Measurements from ENCODE around the gene SLC4A1. TPM values are rescaled to one million over a fixed set of nuclear protein-coding genes. Genes with fewer than 3 reads are reported as not detected.

The SLC4A1 gene
- total RNA-seq, 1 experiment from 2014 or later = not detected

- H3K27ac ChIP-seq (ENCODE audit: low read length) = no peak overlapping the region
- TF ChIP-seq EZH2 (IDR thresholded peaks at IDR 0.05; ENCODE audit: low read length, unreplicated experiment) (no peak), EZH2phosphoT487 (IDR thresholded peaks at IDR 0.05; ENCODE audit: borderline replicate concordance, low read length) (no peak), CTCF (conservative IDR thresholded peaks at IDR 0.05; ENCODE audit: low read depth, low read length) (peak; percentile 51)
- ChIA-PET CTCF (no interaction called here), POLR2A (ENCODE audit: unreplicated experiment) (no interaction called here)
- intact Hi-C loops (cut with micrococcal nuclease) = loop anchor here (2.0 kb wide), 1 partner anchor 35 kb away; the partner anchor contains the start of gene GRN
- peak; percentile 55 for DNase-seq
- H4K20me1 ChIP-seq (ENCODE audit: low read length) = no peaks in the 10 kb centered on the region
- no peak overlapping the region for H3K9ac ChIP-seq (ENCODE audit: low read length)
- no peaks in the 10 kb centered on the region for H3K9me2 ChIP-seq (replicated peaks; ENCODE audit: low read length)
- no peak overlapping the region for H3K4me3 ChIP-seq (ENCODE audit: low read length)
- BruUV-seq (replicated peaks) = no TSS peak
- no peaks in the 10 kb centered on the region for H3F3A ChIP-seq (ENCODE audit: low read length, unreplicated experiment)
- no peaks in the 10 kb centered on the region for H3K9me3 ChIP-seq (ENCODE audit: low read length)
- ATAC-seq = peak; percentile 59
- H3K4me1 ChIP-seq (ENCODE audit: insufficient read depth, low read length) = peaks cover 9% of the 10 kb centered on the region
- H2AFZ ChIP-seq (ENCODE audit: low read length) = no peak overlapping the region
- H3K4me2 ChIP-seq (ENCODE audit: low read length) = peak overlapping the region; percentile 1; the same call in 1 of the 2 replicates
- no peaks in the 10 kb centered on the region for H3K36me3 ChIP-seq (ENCODE audit: low read depth, low read length)
- H3K27me3 ChIP-seq (ENCODE audit: low read length) = no peaks in the 10 kb centered on the region
- H3K79me2 ChIP-seq (ENCODE audit: low read length) = no peaks in the 10 kb centered on the region
Measured at GRCh38 chr17:44309472-44309871, 41.5 kb upstream of the SLC4A1 start.

- H3K4me3 ChIP-seq (ENCODE audit: low read length) = no peak overlapping the region
- H2AFZ ChIP-seq (ENCODE audit: low read length) = no peak overlapping the region
- H3K27ac ChIP-seq (ENCODE audit: low read length) = no peak overlapping the region
- H3K27me3 ChIP-seq (ENCODE audit: low read length) = no peaks in the 10 kb centered on the region
- ChIA-PET CTCF (no interaction called here), POLR2A (ENCODE audit: unreplicated experiment) (no interaction called here)
- no peaks in the 10 kb centered on the region for H3K9me3 ChIP-seq (ENCODE audit: low read length)
- DNase-seq = no peak
- H3K9me2 ChIP-seq (replicated peaks; ENCODE audit: low read length) = no peaks in the 10 kb centered on the region
- no peaks in the 10 kb centered on the region for H3K79me2 ChIP-seq (ENCODE audit: low read length)
- H3F3A ChIP-seq (ENCODE audit: low read length, unreplicated experiment) = no peaks in the 10 kb centered on the region
- peak overlapping the region; percentile 74; the same call in 1 of the 2 replicates for H3K4me2 ChIP-seq (ENCODE audit: low read length)
- BruUV-seq (replicated peaks) = no TSS peak
- intact Hi-C loops (cut with micrococcal nuclease) = loop anchor here (2.0 kb wide), 1 partner anchor 36 kb away; the partner anchor contains the start of gene GRN
- H3K36me3 ChIP-seq (ENCODE audit: low read depth, low read length) = no peaks in the 10 kb centered on the region
- H3K9ac ChIP-seq (ENCODE audit: low read length) = no peak overlapping the region
- peaks cover 9% of the 10 kb centered on the region for H3K4me1 ChIP-seq (ENCODE audit: insufficient read depth, low read length)
- no peaks in the 10 kb centered on the region for H4K20me1 ChIP-seq (ENCODE audit: low read length)
- TF ChIP-seq EZH2phosphoT487 (IDR thresholded peaks at IDR 0.05; ENCODE audit: borderline replicate concordance, low read length) = no peak
- no peak for TF ChIP-seq EZH2 (IDR thresholded peaks at IDR 0.05; ENCODE audit: low read length, unreplicated experiment)
- ATAC-seq = peak; percentile 19; the same call in 1 of the 2 replicates
Measured at GRCh38 chr17:44308865-44309264, 40.9 kb upstream of the SLC4A1 start.

GRCh38 chr17:44308320-44308818 is 40.4 kb upstream of the SLC4A1 start, which contains the start of gene RUNDC3A:
Gene RUNDC3A, plus strand, starts transcription at chr17:44308601. Its CDS starts 232 bp downstream, at chr17:44308833.
- Histone ChIP-seq H3K4me1 (ENCODE audit: insufficient read depth, low read length) (peaks cover 9% of the 10 kb centered on the region), H3K9ac (ENCODE audit: low read length) (no peak within 1 kb of the TSS), H3K27me3 (ENCODE audit: low read length) (no peaks in the 10 kb centered on the region), H3K36me3 (ENCODE audit: low read depth, low read length) (no peaks in the 10 kb centered on the region), H4K20me1 (ENCODE audit: low read length) (no peaks in the 10 kb centered on the region), H3K4me2 (ENCODE audit: low read length) (peak within 1 kb of the TSS; percentile 74), H3F3A (ENCODE audit: low read length, unreplicated experiment) (no peaks in the 10 kb centered on the region), H3K4me3 (ENCODE audit: low read length) (no peak within 1 kb of the TSS), H2AFZ (ENCODE audit: low read length) (no peak within 1 kb of the TSS), H3K9me3 (ENCODE audit: low read length) (no peaks in the 10 kb centered on the region), H3K9me2 (replicated peaks; ENCODE audit: low read length) (no peaks in the 10 kb centered on the region), H3K27ac (ENCODE audit: low read length) (no peak within 1 kb of the TSS), H3K79me2 (ENCODE audit: low read length) (no peaks in the 10 kb centered on the region)
- POLR2A ChIA-PET (ENCODE audit: unreplicated experiment) = no interaction called here
- TF ChIP-seq EZH2 (IDR thresholded peaks at IDR 0.05; ENCODE audit: low read length, unreplicated experiment) (no peak), EZH2phosphoT487 (IDR thresholded peaks at IDR 0.05; ENCODE audit: borderline replicate concordance, low read length) (no peak), CTCF (conservative IDR thresholded peaks at IDR 0.05; ENCODE audit: low read depth, low read length) (no peak)
- intact Hi-C loops (cut with micrococcal nuclease) = loop anchor here (2.0 kb wide), 1 partner anchor 36 kb away; the partner anchor contains the start of gene GRN
- CTCF ChIA-PET = interaction anchor here (0.6 kb wide), 1 partner anchor 59 kb away, joined by 3 read pairs; no protein-coding TSS in a partner anchor
- peak; percentile 66 for ATAC-seq
- peak; percentile 58 for DNase-seq
- no TSS peak for BruUV-seq (replicated peaks)

Data from PC-3 (cell line).